SJCRH30 (cell line): ENCODE measurements around the gene PLEKHO2. TPM values are rescaled to one million over a fixed set of nuclear protein-coding genes. Genes with fewer than 3 reads are reported as not detected.
A peak's percentile ranks its signal among the peaks of the same experiment; 100 is the strongest.
"Not testable (repeated sequence)": the region's sequence is repeated elsewhere in the genome, so short reads cannot be mapped to it uniquely, and the experiment has no call there.

Source experiments
- DNase-seq, 2 experiments: peaks; one replicate each; pipeline ENCODE4 v3.0.0-alpha.2; 2015 to 2020
- H3K27ac ChIP-seq: fragments of 250-450 bp; sonication (Bioruptor Pico); 2 replicates; pipeline ENCODE4 v1.5.1; 2020; ENCODE audit warnings: mild to moderate bottlenecking, moderate library complexity
- H3K27me3 ChIP-seq: fragments of 250-450 bp; sonication (Bioruptor Pico); 2 replicates; pipeline ENCODE4 v1.5.1; 2020; ENCODE audit warnings: mild to moderate bottlenecking, moderate library complexity
- H3K36me3 ChIP-seq: fragments of 250-450 bp; sonication (Bioruptor Pico); 2 replicates; pipeline ENCODE4 v1.5.1; 2020; ENCODE audit warnings: mild to moderate bottlenecking, moderate library complexity
- H3K4me1 ChIP-seq: fragments of 250-450 bp; sonication (Bioruptor Pico); 2 replicates; pipeline ENCODE4 v1.5.1; 2020; ENCODE audit warnings: mild to moderate bottlenecking, moderate library complexity
- H3K4me3 ChIP-seq: fragments of 250-450 bp; sonication (Bioruptor Pico); 2 replicates; pipeline ENCODE4 v1.5.1; 2020; ENCODE audit warnings: mild to moderate bottlenecking, moderate library complexity
- H3K9me3 ChIP-seq: fragments of 250-450 bp; sonication (Bioruptor Pico); replicated peaks from 2 replicates; pipeline ENCODE4 v1.5.1; 2020; ENCODE audit warnings: mild to moderate bottlenecking, moderate library complexity
- total RNA-seq: library from RNA; depleted of rRNA; stranded (reverse); fragments of >200 nt; shearing (Covaris generic); gene quantifications from 2 replicates; pipeline ENCODE4 v1.2.3, GENCODE V29; 2014; rRNA removed

Gene PLEKHO2
- 26.7 and 28.5 TPM in 2 replicates for total RNA-seq

- Histone ChIP-seq H3K27ac (peak within 1 kb of the TSS; percentile 74), H3K9me3 (no peaks in the 10 kb centered on the region), H3K4me1 (peaks cover 20% of the 10 kb centered on the region), H3K4me3 (peak within 1 kb of the TSS; percentile 99), H3K36me3 (no peaks in the 10 kb centered on the region), H3K27me3 (no peaks in the 10 kb centered on the region)
- peak; percentile 97 to 98 for DNase-seq
Measured at GRCh38 chr15:64841344-64842095, at the start of gene PLEKHO2. PLEKHO2 (plus strand) TSS chr15:64841915; CDS start chr15:64842017, 102 bp downstream.

GRCh38 chr15:64792282-64792681 is 49.4 kb upstream of the PLEKHO2 start:
- Histone ChIP-seq H3K4me1 (no peaks in the 10 kb centered on the region), H3K36me3 (no peaks in the 10 kb centered on the region), H3K4me3 (no peak overlapping the region), H3K9me3 (no peaks in the 10 kb centered on the region), H3K27me3 (no peaks in the 10 kb centered on the region), H3K27ac (no peak overlapping the region)
- no peak for DNase-seq

GRCh38 chr15:64795299-64795698 is 46.4 kb upstream of the PLEKHO2 start:
- H3K27me3 ChIP-seq, H3K4me1 ChIP-seq, H3K36me3 ChIP-seq, H3K9me3 ChIP-seq, DNase-seq, H3K4me3 ChIP-seq, H3K27ac ChIP-seq: not testable (repeated sequence)

GRCh38 chr15:64795921-64796320 is 45.8 kb upstream of the PLEKHO2 start:
- H3K27me3 ChIP-seq, H3K27ac ChIP-seq, H3K9me3 ChIP-seq, H3K36me3 ChIP-seq, DNase-seq, H3K4me3 ChIP-seq, H3K4me1 ChIP-seq: not testable (repeated sequence)

DNA sequence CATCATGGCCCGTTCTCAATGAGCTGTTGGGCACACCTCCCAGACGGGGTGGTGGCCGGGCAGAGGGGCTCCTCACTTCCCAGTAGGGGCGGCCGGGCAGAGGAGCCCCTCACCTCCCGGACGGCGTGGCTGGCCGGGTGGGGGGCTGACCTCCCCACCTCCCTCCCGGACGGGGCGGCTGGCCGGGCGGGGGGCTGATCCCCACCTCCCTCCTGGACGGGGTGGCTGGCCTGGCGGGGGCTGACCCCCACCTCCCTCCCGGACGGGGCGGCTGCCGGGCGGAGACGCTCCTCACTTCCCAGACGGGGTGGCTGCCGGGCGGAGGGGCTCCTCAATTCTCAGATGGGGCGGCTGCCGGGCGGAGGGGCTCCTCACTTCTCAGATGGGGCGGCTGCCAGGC is 42.8 kb upstream of the PLEKHO2 start:
- not testable (repeated sequence) for H3K36me3 ChIP-seq, H3K4me3 ChIP-seq, H3K4me1 ChIP-seq, H3K27me3 ChIP-seq, DNase-seq, H3K27ac ChIP-seq, H3K9me3 ChIP-seq

DNA sequence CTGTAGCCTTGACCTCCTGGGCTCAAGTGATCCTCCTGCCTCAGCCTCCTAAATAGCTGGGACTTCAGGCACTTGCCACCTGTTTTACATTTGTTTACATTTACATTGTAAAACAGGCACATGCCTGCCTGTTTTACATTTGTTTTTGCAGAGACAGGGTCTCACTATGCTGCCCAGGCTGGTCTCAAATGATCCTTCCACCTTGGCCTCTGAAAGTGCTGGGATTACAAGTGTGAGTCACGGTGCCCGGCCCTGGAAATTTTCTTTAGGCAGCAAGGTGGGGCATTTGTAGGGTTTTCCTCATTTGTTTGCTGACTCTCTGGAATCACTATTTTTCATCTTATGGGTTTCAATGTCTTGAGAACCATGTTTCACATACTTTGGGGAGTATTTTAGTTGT is 41.2 kb upstream of the PLEKHO2 start:
- no peaks in the 10 kb centered on the region for H3K36me3 ChIP-seq
- H3K4me3 ChIP-seq: no peak overlapping the region
- no peak for DNase-seq
- no peak overlapping the region for H3K27ac ChIP-seq
- no peaks in the 10 kb centered on the region for H3K4me1 ChIP-seq
- no peaks in the 10 kb centered on the region for H3K9me3 ChIP-seq
- H3K27me3 ChIP-seq: no peaks in the 10 kb centered on the region

- no peaks in the 10 kb centered on the region for H3K4me1 ChIP-seq
- no peak overlapping the region for H3K4me3 ChIP-seq
- no peak overlapping the region for H3K27ac ChIP-seq
- DNase-seq: no peak
- H3K9me3 ChIP-seq: no peaks in the 10 kb centered on the region
- H3K36me3 ChIP-seq: no peaks in the 10 kb centered on the region
- H3K27me3 ChIP-seq: no peaks in the 10 kb centered on the region
Measured at GRCh38 chr15:64803526-64803925, 38.2 kb upstream of the PLEKHO2 start.

- no peak overlapping the region for H3K4me3 ChIP-seq
- DNase-seq: no peak
- H3K36me3 ChIP-seq: no peaks in the 10 kb centered on the region
- H3K4me1 ChIP-seq: no peaks in the 10 kb centered on the region
- H3K27ac ChIP-seq: no peak overlapping the region
- no peaks in the 10 kb centered on the region for H3K27me3 ChIP-seq
- no peaks in the 10 kb centered on the region for H3K9me3 ChIP-seq
Measured at GRCh38 chr15:64804619-64805018, 37.1 kb upstream of the PLEKHO2 start.

GRCh38 chr15:64806509-64806908 is 35.2 kb upstream of the PLEKHO2 start:
- H3K4me3 ChIP-seq: no peak overlapping the region
- H3K27me3 ChIP-seq: no peaks in the 10 kb centered on the region
- no peak overlapping the region for H3K27ac ChIP-seq
- H3K4me1 ChIP-seq: peaks cover 4% of the 10 kb centered on the region; the same call in 1 of the 2 replicates
- H3K36me3 ChIP-seq: no peaks in the 10 kb centered on the region
- no peak for DNase-seq
- H3K9me3 ChIP-seq: no peaks in the 10 kb centered on the region

- Histone ChIP-seq H3K27ac (no peak overlapping the region), H3K36me3 (no peaks in the 10 kb centered on the region), H3K4me3 (no peak overlapping the region), H3K27me3 (no peaks in the 10 kb centered on the region), H3K4me1 (peaks cover 4% of the 10 kb centered on the region; the same call in 1 of the 2 replicates), H3K9me3 (no peaks in the 10 kb centered on the region)
- no peak for DNase-seq
Measured at GRCh38 chr15:64807051-64807749, 34.5 kb upstream of the PLEKHO2 start.

DNA sequence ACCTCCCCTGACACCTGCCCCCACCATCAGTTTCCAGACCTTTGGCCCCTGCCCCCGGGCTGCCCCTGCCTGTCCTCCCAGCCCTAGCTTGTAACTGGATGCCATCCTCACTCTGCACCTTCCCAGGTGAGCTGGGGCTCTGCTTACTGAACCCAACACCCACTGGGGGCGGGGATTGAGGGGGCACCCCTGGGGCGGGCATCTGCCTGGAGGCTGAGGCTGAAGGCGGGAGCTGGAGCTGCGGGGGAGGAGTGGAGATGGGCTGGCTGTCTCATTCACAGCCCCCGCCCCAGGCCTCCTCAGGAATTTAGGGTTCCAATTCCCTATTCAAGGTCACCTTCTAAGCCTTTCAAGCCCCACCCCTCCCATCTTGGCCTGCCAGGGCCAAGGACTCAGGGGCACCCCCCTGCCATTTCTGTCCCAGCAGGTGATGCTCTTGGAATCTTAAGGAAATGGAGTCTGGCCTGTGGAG is 33.9 kb upstream of the PLEKHO2 start:
- Histone ChIP-seq H3K4me1 (peaks cover 5% of the 10 kb centered on the region; the same call in 1 of the 2 replicates), H3K27me3 (no peaks in the 10 kb centered on the region), H3K27ac (no peak overlapping the region), H3K36me3 (no peaks in the 10 kb centered on the region), H3K9me3 (no peaks in the 10 kb centered on the region), H3K4me3 (no peak overlapping the region)
- no peak for DNase-seq

- Histone ChIP-seq H3K4me1 (peaks cover 13% of the 10 kb centered on the region), H3K36me3 (no peaks in the 10 kb centered on the region)
Measured at GRCh38 chr15:64808785-64809453, 32.8 kb upstream of the PLEKHO2 start.

GRCh38 chr15:64809649-64810496 is 31.8 kb upstream of the PLEKHO2 start:
- peak; percentile 75 to 89 for DNase-seq

More at GRCh38 chr15:64808785-64809453, 32.8 kb upstream of the PLEKHO2 start:
- no peak for DNase-seq
- no peak overlapping the region for H3K27ac ChIP-seq
- H3K4me3 ChIP-seq: no peak overlapping the region
- no peaks in the 10 kb centered on the region for H3K27me3 ChIP-seq
- no peaks in the 10 kb centered on the region for H3K9me3 ChIP-seq

More at GRCh38 chr15:64809649-64810496, 31.8 kb upstream of the PLEKHO2 start:
- H3K27me3 ChIP-seq: no peaks in the 10 kb centered on the region
- H3K36me3 ChIP-seq: no peaks in the 10 kb centered on the region
- no peak overlapping the region for H3K27ac ChIP-seq
- no peaks in the 10 kb centered on the region for H3K9me3 ChIP-seq
- H3K4me3 ChIP-seq: no peak overlapping the region
- peaks cover 13% of the 10 kb centered on the region for H3K4me1 ChIP-seq
